ENCODE measurements around the gene ITGA7.

DNA sequence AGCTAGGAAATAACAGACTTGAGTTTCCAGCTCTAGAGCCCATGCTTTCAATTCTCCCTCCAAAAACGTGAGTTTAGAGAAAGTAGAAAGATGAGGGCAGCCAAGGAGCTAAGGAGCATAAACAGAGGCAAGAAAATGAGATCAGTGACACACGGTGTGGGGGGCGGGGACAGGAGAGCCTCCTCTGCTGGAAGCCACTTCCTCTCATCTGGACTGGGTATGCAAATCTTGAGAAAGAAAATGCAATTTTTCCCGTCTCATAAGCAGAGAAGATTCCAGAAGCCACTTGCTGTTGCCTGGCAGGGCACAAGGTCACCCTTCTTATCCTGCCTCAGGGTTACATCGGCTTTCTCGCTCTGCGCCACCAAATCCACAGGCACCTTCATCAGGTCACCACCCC, 65.0 kb downstream of the ITGA7 start:
- TF ChIP-seq CTCF (conservative IDR thresholded peaks at IDR 0.05; ENCODE audit: low read depth, low read length) (no peak), SMC3 (IDR thresholded peaks at IDR 0.05; ENCODE audit: low read depth, low read length) (no peak), MAZ (IDR thresholded peaks at IDR 0.05; ENCODE audit: borderline replicate concordance, low read depth, low read length) (no peak)
- TF ChIP-seq, protein P1, sequence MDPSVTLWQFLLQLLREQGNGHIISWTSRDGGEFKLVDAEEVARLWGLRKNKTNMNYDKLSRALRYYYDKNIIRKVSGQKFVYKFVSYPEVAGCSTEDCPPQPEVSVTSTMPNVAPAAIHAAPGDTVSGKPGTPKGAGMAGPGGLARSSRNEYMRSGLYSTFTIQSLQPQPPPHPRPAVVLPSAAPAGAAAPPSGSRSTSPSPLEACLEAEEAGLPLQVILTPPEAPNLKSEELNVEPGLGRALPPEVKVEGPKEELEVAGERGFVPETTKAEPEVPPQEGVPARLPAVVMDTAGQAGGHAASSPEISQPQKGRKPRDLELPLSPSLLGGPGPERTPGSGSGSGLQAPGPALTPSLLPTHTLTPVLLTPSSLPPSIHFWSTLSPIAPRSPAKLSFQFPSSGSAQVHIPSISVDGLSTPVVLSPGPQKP (IDR thresholded peaks at IDR 0.05; ENCODE audit: borderline replicate concordance, low read depth, low read length): no peak

All from IMR-90 (cell line).